Sigmoid colon (tissue), 7 donors: Measurements from ENCODE around the gene SMIM1. TPM values are rescaled to one million over a fixed set of nuclear protein-coding genes. Genes with fewer than 3 reads are reported as not detected.
"Not testable (repeated sequence)": the region's sequence is repeated elsewhere in the genome, so short reads cannot be mapped to it uniquely, and the experiment has no call there.

ENCODE experiments used
- DNase-seq: peaks from one replicate; pipeline ENCODE4 v3.0.0-alpha.2; 2019
- H3K27ac ChIP-seq, 4 donors: fragments of 200-600 bp; sonication (generic); one replicate each; pipeline ENCODE4 v1.5.1; 2016 to 2019; ENCODE audit warnings: mild to moderate bottlenecking in 1 of 4
- H3K27me3 ChIP-seq, 3 donors: fragments of 200-600 bp; sonication (generic); one replicate each; pipeline ENCODE4 v1.5.1; 2019; ENCODE audit warnings: mild to moderate bottlenecking in 1 of 3
- H3K36me3 ChIP-seq, 4 donors: fragments of 200-600 bp; sonication (generic); one replicate each; pipeline ENCODE4 v1.5.1; 2016 to 2019
- H3K4me1 ChIP-seq, 4 donors: fragments of 200-600 bp; sonication (generic); one replicate each; pipeline ENCODE4 v1.5.1; 2017 to 2019
- H3K4me3 ChIP-seq, 4 donors: fragments of 200-600 bp; sonication (generic); one replicate each; pipeline ENCODE4 v1.5.1; 2017 to 2019; ENCODE audit warnings: mild to moderate bottlenecking in 2 of 4, moderate library complexity in 1 of 4
- H3K9me3 ChIP-seq, 4 donors: fragments of 200-600 bp in 3 of 4; sonication (generic) in 3 of 4; one replicate each; pipeline versions ENCODE4 v1.5.1 to v1.6.1; 2013 to 2019
- EP300 ChIP-seq, 4 donors: sonication (generic); formaldehyde crosslinking; IDR thresholded peaks; one replicate each; pipeline ENCODE4 v1.6.1; 2017; ENCODE audit warnings: antibody characterized with exemption in 4 of 4
- POLR2A ChIP-seq, 2 donors: fragments of 450-650 bp; IDR thresholded peaks; one replicate each; pipeline ENCODE4 v1.6.1; 2016; ENCODE audit warnings: antibody characterized with exemption in 2 of 2, mild to moderate bottlenecking in 2 of 2, moderate library complexity in 2 of 2
- POLR2AphosphoS5 ChIP-seq, 4 donors: sonication (generic); formaldehyde crosslinking; IDR thresholded peaks; one replicate each; pipeline ENCODE4 v1.6.1; 2017; ENCODE audit warnings: antibody characterized with exemption in 4 of 4
- WGBS, 2 donors: extraction: QIAGEN DNeasy Blood & Tissue Kit; methylation state at CpG; one replicate each; pipeline ENCODE4 v1.1.7; 2013; 5-methylcytosine and 5-hydroxymethylcytosine counted together
- intact Hi-C: fragments of 100-400 bp; cut with DNase I; formaldehyde crosslinking; loops from one replicate; pipeline ENCODE4 v1.15.1; 2023
- polyA plus RNA-seq, 3 donors: library from polyadenylated mRNA; stranded (reverse); fragments of 200-250 nt; gene quantifications; one replicate each; pipeline ENCODE4 v1.2.3, GENCODE V29; 2013
- total RNA-seq, 4 donors: library from RNA; depleted of rRNA; stranded (reverse); fragments of >200 nt; gene quantifications; one replicate each; pipeline ENCODE4 v1.1.0, GENCODE V29; 2016
- TF ChIP-seq, protein P1 (sequence below), 4 experiments: fragments of 450-650 bp in 3 of 4; fragments of 200-600 bp in 1 of 4; IDR thresholded peaks; one replicate each; pipeline ENCODE4 v1.5.1; 2016 to 2019; ENCODE audit warnings: antibody characterized with exemption in 4 of 4, mild to moderate bottlenecking in 3 of 4, moderate library complexity in 2 of 4
- donor health status: healthy with polysubstance abuse.
- donor health status: Bipolar disorder and iron deficiency.
- donor health status: healthy.

The SMIM1 gene
- total and polyA plus RNA-seq, 7 donors = 2.7 to 10.8 (median 6.8) TPM; not detected in 1

GRCh38 chr1:3796215-3797061, 23.9 kb downstream of the SMIM1 start, which contains the start of gene LRRC47:
Gene LRRC47 (minus strand): TSS chr1:3796498. CDS start chr1:3796476, 22 bp downstream.
- intact Hi-C loops = loop anchor here (2.0 to 5.0 kb wide), 3 partner anchors 24 to 106 kb away; partner anchors contain the start of genes C1orf174 and SMIM1
- Histone ChIP-seq H3K4me1 (peaks cover 0 to 39% (median 36%) of the 10 kb centered on the region in 4 donors), H3K27me3 (no peaks in the 10 kb centered on the region), H3K4me3 (peak within 1 kb of the TSS; percentile 75 to 97 (median 88)), H3K27ac (peak within 1 kb of the TSS; percentile 70 to 85 (median 78)), H3K36me3 (peaks cover 0 to 3% (median 0%) of the 10 kb centered on the region in 4 donors), H3K9me3 (no peaks in the 10 kb centered on the region)
- 2% methylated on average over 60 of the region's 60 CpGs for WGBS, 2 donors
- DNase-seq = peak; percentile 97
- TF ChIP-seq EP300 (IDR thresholded peaks at IDR 0.05) = peak in 1 of 4 donors; percentile 29
- TF ChIP-seq, protein P1, sequence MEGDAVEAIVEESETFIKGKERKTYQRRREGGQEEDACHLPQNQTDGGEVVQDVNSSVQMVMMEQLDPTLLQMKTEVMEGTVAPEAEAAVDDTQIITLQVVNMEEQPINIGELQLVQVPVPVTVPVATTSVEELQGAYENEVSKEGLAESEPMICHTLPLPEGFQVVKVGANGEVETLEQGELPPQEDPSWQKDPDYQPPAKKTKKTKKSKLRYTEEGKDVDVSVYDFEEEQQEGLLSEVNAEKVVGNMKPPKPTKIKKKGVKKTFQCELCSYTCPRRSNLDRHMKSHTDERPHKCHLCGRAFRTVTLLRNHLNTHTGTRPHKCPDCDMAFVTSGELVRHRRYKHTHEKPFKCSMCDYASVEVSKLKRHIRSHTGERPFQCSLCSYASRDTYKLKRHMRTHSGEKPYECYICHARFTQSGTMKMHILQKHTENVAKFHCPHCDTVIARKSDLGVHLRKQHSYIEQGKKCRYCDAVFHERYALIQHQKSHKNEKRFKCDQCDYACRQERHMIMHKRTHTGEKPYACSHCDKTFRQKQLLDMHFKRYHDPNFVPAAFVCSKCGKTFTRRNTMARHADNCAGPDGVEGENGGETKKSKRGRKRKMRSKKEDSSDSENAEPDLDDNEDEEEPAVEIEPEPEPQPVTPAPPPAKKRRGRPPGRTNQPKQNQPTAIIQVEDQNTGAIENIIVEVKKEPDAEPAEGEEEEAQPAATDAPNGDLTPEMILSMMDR (IDR thresholded peaks at IDR 0.05) = no peak
- TF ChIP-seq POLR2A (IDR thresholded peaks at IDR 0.05) = peak; percentile 35 to 57
- TF ChIP-seq POLR2AphosphoS5 (IDR thresholded peaks at IDR 0.05) = peak; percentile 58 to 87 (median 86)

DNA sequence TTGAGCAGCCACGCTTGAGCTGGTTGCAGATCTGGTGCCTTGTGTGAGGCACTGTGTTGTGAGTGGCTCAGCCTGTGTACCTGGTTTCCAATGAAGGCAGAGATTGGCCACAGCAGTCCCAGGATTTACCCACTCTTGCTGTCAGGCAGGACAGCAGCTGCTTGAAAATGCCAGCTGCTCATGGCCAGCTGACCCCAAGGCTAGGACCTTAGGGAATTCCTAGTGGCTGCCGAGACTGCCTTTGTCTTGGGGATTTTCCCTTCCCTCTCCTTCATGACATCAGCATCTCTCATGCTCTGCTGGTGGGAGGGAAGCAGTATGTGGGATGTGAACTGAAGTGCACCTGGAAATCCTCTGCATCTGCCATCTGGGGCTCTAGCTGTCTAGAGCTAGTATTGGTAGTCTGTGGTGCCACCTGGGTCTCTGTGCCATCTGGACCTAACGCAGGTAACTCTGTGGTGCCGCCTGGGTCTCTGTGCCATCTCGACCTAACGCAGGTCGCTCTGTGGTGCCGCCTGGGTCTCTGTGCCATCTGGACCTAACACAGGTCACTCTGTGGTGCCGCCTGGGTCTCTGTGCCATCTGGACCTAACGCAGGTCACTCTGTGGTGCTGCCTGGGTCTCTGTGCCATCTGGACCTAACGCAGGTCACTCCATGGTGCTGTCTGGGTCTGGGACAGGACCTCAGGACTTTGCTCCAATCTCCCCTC, 27.6 kb downstream of the SMIM1 start:
- 89 to 91% methylated on average over 11 of the region's 11 CpGs for WGBS, 2 donors
- intact Hi-C loops = loop anchor here (5.0 kb wide), 2 partner anchors 53 to 102 kb away; partner anchors contain the start of gene C1orf174
- H3K4me1 ChIP-seq = peaks cover 0 to 12% (median 10%) of the 10 kb centered on the region in 4 donors
- TF ChIP-seq POLR2AphosphoS5 (IDR thresholded peaks at IDR 0.05) (no peak), EP300 (IDR thresholded peaks at IDR 0.05) (no peak), POLR2A (IDR thresholded peaks at IDR 0.05) (no peak)
- TF ChIP-seq, protein P1 (IDR thresholded peaks at IDR 0.05) = no peak
- no peak overlapping the region for H3K27ac ChIP-seq
- no peak for DNase-seq
- no peaks in the 10 kb centered on the region for H3K36me3 ChIP-seq
- no peaks in the 10 kb centered on the region for H3K9me3 ChIP-seq
- no peak overlapping the region for H3K4me3 ChIP-seq
- peaks cover 0 to 10% (median 7%) of the 10 kb centered on the region in 3 donors for H3K27me3 ChIP-seq

GRCh38 chr1:3800795-3801194, 28.2 kb downstream of the SMIM1 start:
- H3K36me3 ChIP-seq, DNase-seq, H3K4me1 ChIP-seq, H3K9me3 ChIP-seq, H3K4me3 ChIP-seq, intact Hi-C loops, H3K27ac ChIP-seq: not testable (repeated sequence)
- WGBS, 2 donors = 77 to 85% methylated on average over 3 of the region's 3 CpGs
- peaks cover 0 to 10% (median 7%) of the 10 kb centered on the region in 3 donors for H3K27me3 ChIP-seq

DNA sequence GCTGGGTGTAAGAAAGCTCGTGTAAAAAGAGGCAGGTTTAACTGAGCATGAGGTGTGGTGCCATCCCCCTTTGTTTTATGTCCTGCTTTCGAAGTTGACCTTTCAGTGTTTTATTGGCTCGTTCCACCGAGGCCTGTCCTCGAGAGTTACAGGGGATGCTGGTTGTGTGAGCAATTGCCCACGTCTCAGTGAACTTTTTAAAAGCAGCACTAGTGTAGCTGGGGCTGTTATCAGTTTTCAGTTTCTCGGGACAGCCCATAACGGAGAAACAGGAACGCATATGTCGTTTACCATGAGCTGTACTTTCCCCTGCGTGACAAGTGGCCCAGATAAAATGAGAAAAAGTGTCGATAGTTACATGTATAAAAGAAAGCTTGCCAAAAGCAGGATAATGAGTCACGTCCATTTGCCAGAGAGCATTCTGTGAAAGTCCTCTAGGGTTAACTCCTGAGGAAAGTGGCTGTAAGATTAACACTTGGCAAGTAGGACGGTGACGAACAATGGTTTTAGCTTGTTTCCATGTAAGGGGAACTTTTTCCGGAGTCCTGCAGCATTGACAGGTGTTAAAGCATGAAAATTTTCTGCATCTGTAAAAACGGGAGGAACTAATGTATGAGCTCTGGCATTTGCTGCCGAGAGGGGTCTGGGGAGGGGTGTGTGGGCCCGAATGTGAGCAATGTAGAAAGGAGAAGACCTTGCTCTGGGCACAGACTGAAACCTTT, 31.5 kb downstream of the SMIM1 start:
- DNase-seq = no peak
- Histone ChIP-seq H3K4me3 (no peak overlapping the region), H3K9me3 (no peaks in the 10 kb centered on the region), H3K27ac (no peak overlapping the region), H3K36me3 (no peaks in the 10 kb centered on the region), H3K27me3 (peaks cover 0 to 10% (median 7%) of the 10 kb centered on the region in 3 donors), H3K4me1 (peaks cover 0 to 3% (median 0%) of the 10 kb centered on the region in 4 donors)
- TF ChIP-seq POLR2AphosphoS5 (IDR thresholded peaks at IDR 0.05) (no peak), EP300 (IDR thresholded peaks at IDR 0.05) (no peak), POLR2A (IDR thresholded peaks at IDR 0.05) (no peak)
- TF ChIP-seq, protein P1 (IDR thresholded peaks at IDR 0.05) = no peak
- WGBS, 2 donors = 43 to 57% methylated on average over 19 of the region's 19 CpGs
- intact Hi-C loops = no loop called here

GRCh38 chr1:3804627-3804944, 32.0 kb downstream of the SMIM1 start:
- H3K36me3 ChIP-seq, H3K9me3 ChIP-seq, H3K27ac ChIP-seq, H3K4me1 ChIP-seq, H3K4me3 ChIP-seq, intact Hi-C loops, DNase-seq: not testable (repeated sequence)
- WGBS, 2 donors = 53 to 57% methylated on average over 7 of the region's 7 CpGs
- H3K27me3 ChIP-seq = peaks cover 0 to 10% (median 7%) of the 10 kb centered on the region in 3 donors
